Stimulated activated naive B cell treated with anti-CD40 and anti-IgM and Interleukin-4, amounts not matched to agents 10 μg/mL and 1 μg/mL and 100 μg/mL, for 72 hours (primary cell): ENCODE data around the gene PM20D1.
"Not testable (repeated sequence)": the region's sequence is repeated elsewhere in the genome, so short reads cannot be mapped to it uniquely, and the experiment has no call there.

Experiments
- ATAC-seq, 2 donors: fragments of 150-1000 bp; cut with Tn5 transposase; replicated peaks; 2 replicates each; pipeline ENCODE4 v1.10.0; 2021; ENCODE audit warnings: moderate library complexity in 1 of 2
- DNase-seq: peaks from one replicate; pipeline ENCODE4 v3.0.0; 2021
- H3K27ac Mint-ChIP-seq: one replicate; pipeline ENCODE4 v1.8.0; 2022; ENCODE audit warnings: mild to moderate bottlenecking, mixed read lengths
- H3K27me3 Mint-ChIP-seq, 2 donors: one replicate each; pipeline ENCODE4 v1.8.0; 2022; ENCODE audit warnings: mixed read lengths in 2 of 2
- H3K36me3 Mint-ChIP-seq, 2 donors: one replicate each; pipeline ENCODE4 v1.8.0; 2022; ENCODE audit warnings: mixed read lengths in 2 of 2, mild to moderate bottlenecking in 1 of 2
- H3K4me1 Mint-ChIP-seq, 2 donors: one replicate each; pipeline ENCODE4 v1.8.0; 2022; ENCODE audit warnings: mixed read lengths in 2 of 2, mild to moderate bottlenecking in 1 of 2
- H3K4me3 Mint-ChIP-seq, 2 donors: one replicate each; pipeline ENCODE4 v1.8.0; 2022; ENCODE audit warnings: mild to moderate bottlenecking in 2 of 2, mixed read lengths in 2 of 2, moderate library complexity in 1 of 2
- H3K9me3 Mint-ChIP-seq, 2 donors: one replicate each; pipeline ENCODE4 v1.8.0; 2022; ENCODE audit warnings: mixed read lengths in 2 of 2, mild to moderate bottlenecking in 1 of 2

The PM20D1 gene

DNA sequence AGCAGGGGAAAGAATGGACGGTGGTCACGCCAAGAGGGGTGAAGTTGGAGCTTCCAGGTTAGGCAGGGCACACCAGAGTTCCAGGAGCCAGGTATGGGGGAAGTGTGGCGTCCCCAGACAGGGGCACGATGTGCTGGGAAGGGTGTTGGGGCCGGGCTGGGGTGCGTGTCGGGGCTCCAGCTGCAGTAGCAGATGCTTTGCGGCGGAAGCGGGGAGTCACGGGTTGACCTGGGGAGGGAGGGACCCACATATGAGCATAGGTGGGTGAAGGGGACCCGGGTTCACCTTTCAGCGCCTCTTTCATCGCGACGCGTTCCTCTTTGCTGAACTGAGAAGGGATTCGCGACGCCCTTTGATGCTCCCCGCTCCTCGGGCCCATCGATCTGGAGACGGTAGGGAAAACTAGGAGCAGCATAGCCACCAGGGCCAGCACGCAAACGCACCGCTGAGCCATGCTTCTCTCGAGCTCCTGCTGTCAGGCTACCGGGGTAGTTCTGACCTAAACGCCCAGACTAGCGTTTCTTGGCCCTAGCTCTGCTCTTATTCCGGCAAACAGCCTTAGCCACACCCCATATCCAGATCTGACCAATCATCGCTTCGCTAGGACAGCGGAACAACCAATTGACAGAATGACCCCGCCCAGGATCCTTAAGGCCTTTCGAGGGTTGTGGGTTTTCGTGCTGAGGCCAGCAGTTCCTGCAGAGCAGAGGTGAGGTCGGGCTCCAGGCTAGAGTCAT is at the start of gene PM20D1:
PM20D1 (minus strand) TSS at position 514 of the 737 bp plus-strand sequence; CDS start at position 454, 60 bp downstream.
- Mint-ChIP-seq H3K27ac (peak within 1 kb of the TSS; percentile 86), H3K4me1 (peaks cover 7 to 10% of the 10 kb centered on the region in 2 donors), H3K36me3 (peaks cover 0 to 6% of the 10 kb centered on the region in 2 donors), H3K4me3 (peak within 1 kb of the TSS; percentile 83 to 88), H3K9me3 (peaks cover 2 to 4% of the 10 kb centered on the region in 2 donors), H3K27me3 (no peaks in the 10 kb centered on the region)
- peak; percentile 98 for ATAC-seq
- DNase-seq, result peak; percentile 74

- no peak for DNase-seq
- Mint-ChIP-seq H3K9me3 (peaks cover 7 to 21% of the 10 kb centered on the region in 2 donors), H3K27me3 (peaks cover 0 to 3% of the 10 kb centered on the region in 2 donors), H3K4me3 (no peak overlapping the region), H3K27ac (no peak overlapping the region), H3K36me3 (peaks cover 5 to 43% of the 10 kb centered on the region in 2 donors), H3K4me1 (no peaks in the 10 kb centered on the region)
- no peak for ATAC-seq
These were observed 46.4 kb upstream of the PM20D1 start for GRCh38 chr1:205896351-205896750.

GRCh38 chr1:205894119-205894518 is 44.2 kb upstream of the PM20D1 start:
- not testable (repeated sequence) for H3K27ac Mint-ChIP-seq, H3K27me3 Mint-ChIP-seq, H3K4me1 Mint-ChIP-seq, DNase-seq, ATAC-seq, H3K4me3 Mint-ChIP-seq
- peaks cover 7 to 53% of the 10 kb centered on the region in 2 donors for H3K36me3 Mint-ChIP-seq
- peaks cover 14 to 30% of the 10 kb centered on the region in 2 donors for H3K9me3 Mint-ChIP-seq

DNA sequence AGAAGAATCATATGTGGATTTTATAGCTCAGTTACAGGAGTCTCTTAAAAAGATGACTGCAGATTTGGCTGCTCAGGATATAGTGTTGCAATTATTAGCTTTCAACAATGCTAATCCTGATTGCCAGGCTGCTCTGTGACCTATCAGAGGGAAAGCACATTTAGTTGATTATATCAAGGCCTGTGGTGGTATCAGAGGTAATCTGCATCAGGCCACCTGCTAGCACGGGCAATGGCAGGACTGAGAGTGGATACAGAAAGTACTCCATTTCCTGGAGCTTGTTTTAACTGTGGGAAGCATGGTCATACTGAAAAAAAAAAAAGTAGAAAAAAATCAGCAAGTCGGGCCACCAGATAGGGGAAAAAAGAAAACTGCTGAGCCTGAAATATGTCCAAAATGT is 42.2 kb upstream of the PM20D1 start:
- ATAC-seq, DNase-seq, H3K4me3 Mint-ChIP-seq, H3K4me1 Mint-ChIP-seq, H3K27ac Mint-ChIP-seq, H3K27me3 Mint-ChIP-seq: not testable (repeated sequence)
- peaks cover 9 to 46% of the 10 kb centered on the region in 2 donors for H3K36me3 Mint-ChIP-seq
- peaks cover 15 to 28% of the 10 kb centered on the region in 2 donors for H3K9me3 Mint-ChIP-seq

- DNase-seq, H3K27ac Mint-ChIP-seq, H3K4me3 Mint-ChIP-seq, ATAC-seq, H3K27me3 Mint-ChIP-seq, H3K4me1 Mint-ChIP-seq: not testable (repeated sequence)
- peaks cover 14 to 22% of the 10 kb centered on the region in 2 donors for H3K9me3 Mint-ChIP-seq
- peaks cover 9 to 42% of the 10 kb centered on the region in 2 donors for H3K36me3 Mint-ChIP-seq
These were observed 41.5 kb upstream of the PM20D1 start for GRCh38 chr1:205891481-205891880.

DNA sequence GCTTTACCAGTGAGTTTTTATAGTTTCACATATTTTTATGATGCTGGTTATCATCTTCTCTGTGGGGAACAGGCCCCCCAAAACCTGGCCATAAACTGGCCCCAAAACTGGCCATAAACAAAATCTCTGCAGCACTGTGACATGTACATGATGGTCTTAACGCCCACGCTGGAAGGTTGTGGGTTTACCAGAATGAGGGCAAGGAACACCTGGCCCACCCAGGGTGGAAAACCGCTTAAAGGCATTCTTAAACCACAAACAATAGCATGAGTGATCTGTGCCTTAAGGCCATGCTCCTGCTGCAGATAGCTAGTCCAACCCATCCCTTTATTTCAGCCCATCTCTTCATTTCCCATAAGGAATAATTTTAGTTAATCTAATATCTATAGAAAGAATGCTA is 40.7 kb upstream of the PM20D1 start:
- ATAC-seq, result not testable (repeated sequence)

DNA sequence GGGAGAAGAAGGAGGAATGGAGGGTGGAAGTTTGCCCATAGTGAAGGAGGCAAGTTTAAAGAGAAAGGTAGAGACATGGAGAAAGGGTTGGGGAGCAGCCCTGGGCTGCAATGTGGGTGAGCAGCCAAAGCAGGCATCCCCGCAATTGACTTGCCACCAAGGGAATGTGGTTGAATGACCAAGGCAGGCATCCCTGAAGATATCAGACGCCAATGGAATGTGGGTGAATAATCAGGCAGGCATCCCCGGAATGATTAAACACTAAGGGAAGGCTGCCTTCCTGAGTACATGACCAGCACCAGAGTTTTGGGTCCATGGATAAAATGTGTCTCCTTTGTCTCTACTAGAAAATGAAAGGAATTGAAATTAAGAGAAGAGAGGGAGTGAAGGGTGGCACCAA is 39.8 kb upstream of the PM20D1 start:
- not testable (repeated sequence) for H3K27me3 Mint-ChIP-seq, ATAC-seq, H3K27ac Mint-ChIP-seq, H3K4me3 Mint-ChIP-seq, H3K4me1 Mint-ChIP-seq, DNase-seq
- Mint-ChIP-seq H3K36me3 (peaks cover 4 to 25% of the 10 kb centered on the region in 2 donors), H3K9me3 (peaks cover 8 to 16% of the 10 kb centered on the region in 2 donors)

More for the DNA sequence above, 40.7 kb upstream of the PM20D1 start:
- not testable (repeated sequence) for H3K27me3 Mint-ChIP-seq, H3K4me3 Mint-ChIP-seq, DNase-seq, H3K4me1 Mint-ChIP-seq, H3K27ac Mint-ChIP-seq
- Mint-ChIP-seq H3K36me3 (peaks cover 4 to 33% of the 10 kb centered on the region in 2 donors), H3K9me3 (peaks cover 8 to 16% of the 10 kb centered on the region in 2 donors)

DNA sequence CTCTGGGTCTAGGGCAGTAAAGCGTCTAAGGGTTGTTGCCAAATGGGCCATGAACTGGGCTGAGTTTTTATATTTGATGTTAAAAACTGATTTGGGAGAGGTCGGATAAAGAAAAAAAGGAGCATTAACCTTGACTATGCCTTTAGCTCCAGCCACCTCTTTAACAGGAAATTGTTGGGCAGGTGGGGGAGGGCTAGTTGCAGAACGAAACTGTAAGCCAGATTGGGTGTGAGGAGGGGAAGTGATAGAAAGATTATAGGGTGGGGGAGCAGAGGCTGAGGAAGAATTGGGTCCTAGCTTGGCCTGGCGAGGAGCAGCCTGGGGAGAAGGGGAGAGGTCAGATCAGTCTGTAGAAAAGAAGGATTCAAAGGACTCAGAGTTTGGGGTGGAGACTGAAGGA is 39.1 kb upstream of the PM20D1 start:
- H3K4me3 Mint-ChIP-seq, DNase-seq, H3K27ac Mint-ChIP-seq, H3K27me3 Mint-ChIP-seq, H3K4me1 Mint-ChIP-seq, ATAC-seq: not testable (repeated sequence)
- H3K36me3 Mint-ChIP-seq, result peaks cover 4 to 18% of the 10 kb centered on the region in 2 donors
- peaks cover 8 to 15% of the 10 kb centered on the region in 2 donors for H3K9me3 Mint-ChIP-seq

GRCh38 chr1:205883792-205884191 is 33.9 kb upstream of the PM20D1 start:
- Mint-ChIP-seq H3K4me3 (no peak overlapping the region), H3K27ac (no peak overlapping the region), H3K9me3 (peaks cover 16 to 27% of the 10 kb centered on the region in 2 donors), H3K4me1 (peaks cover under 1% of the 10 kb centered on the region in 2 donors), H3K36me3 (peaks cover 2 to 27% of the 10 kb centered on the region in 2 donors), H3K27me3 (no peaks in the 10 kb centered on the region)
- no peak for ATAC-seq
- DNase-seq, result no peak

GRCh38 chr1:205880923-205881322 is 31.0 kb upstream of the PM20D1 start:
- no peak for DNase-seq
- peaks cover 19 to 34% of the 10 kb centered on the region in 2 donors for H3K9me3 Mint-ChIP-seq
- no peak for ATAC-seq
- H3K4me1 Mint-ChIP-seq, result no peaks in the 10 kb centered on the region
- no peaks in the 10 kb centered on the region for H3K27me3 Mint-ChIP-seq
- H3K27ac Mint-ChIP-seq, result no peak overlapping the region
- peaks cover 2 to 32% of the 10 kb centered on the region in 2 donors for H3K36me3 Mint-ChIP-seq
- no peak overlapping the region for H3K4me3 Mint-ChIP-seq

- H3K4me3 Mint-ChIP-seq, result no peak overlapping the region
- no peak for ATAC-seq
- H3K36me3 Mint-ChIP-seq, result peaks cover 2 to 32% of the 10 kb centered on the region in 2 donors
- H3K9me3 Mint-ChIP-seq, result peaks cover 19 to 34% of the 10 kb centered on the region in 2 donors
- no peaks in the 10 kb centered on the region for H3K27me3 Mint-ChIP-seq
- no peak overlapping the region for H3K27ac Mint-ChIP-seq
- H3K4me1 Mint-ChIP-seq, result no peaks in the 10 kb centered on the region
- no peak for DNase-seq
These were observed 30.0 kb upstream of the PM20D1 start for GRCh38 chr1:205879974-205880373.

DNA sequence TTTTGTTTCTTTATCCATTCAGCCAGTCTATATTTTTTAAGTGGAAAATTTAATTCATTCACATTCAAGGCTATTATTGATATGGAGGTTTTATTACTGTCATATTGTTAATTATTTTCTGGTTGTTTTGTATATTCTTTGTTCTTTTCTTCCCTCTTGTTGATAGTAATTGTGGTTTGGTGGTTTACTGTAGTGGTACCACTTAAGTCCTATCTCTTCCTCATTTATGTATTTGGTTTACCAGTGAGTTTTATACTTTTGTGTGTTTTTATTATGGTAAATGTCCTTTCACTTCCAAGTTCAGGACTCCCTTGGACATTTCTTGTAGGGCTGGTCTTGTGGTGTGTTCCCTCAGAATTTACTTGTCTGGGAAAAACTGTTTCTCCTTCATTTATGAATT is 28.1 kb upstream of the PM20D1 start:
- peaks cover 19 to 34% of the 10 kb centered on the region in 2 donors for H3K9me3 Mint-ChIP-seq
- no peak overlapping the region for H3K4me3 Mint-ChIP-seq
- H3K4me1 Mint-ChIP-seq, result no peaks in the 10 kb centered on the region
- peaks cover 2 to 32% of the 10 kb centered on the region in 2 donors for H3K36me3 Mint-ChIP-seq
- no peak for DNase-seq
- no peak for ATAC-seq
- H3K27ac Mint-ChIP-seq, result no peak overlapping the region
- no peaks in the 10 kb centered on the region for H3K27me3 Mint-ChIP-seq

GRCh38 chr1:205873148-205873547 is 23.2 kb upstream of the PM20D1 start:
- not testable (repeated sequence) for H3K27ac Mint-ChIP-seq, ATAC-seq, H3K27me3 Mint-ChIP-seq, H3K4me1 Mint-ChIP-seq, DNase-seq, H3K36me3 Mint-ChIP-seq, H3K9me3 Mint-ChIP-seq, H3K4me3 Mint-ChIP-seq

- Mint-ChIP-seq H3K4me1 (no peaks in the 10 kb centered on the region), H3K27me3 (no peaks in the 10 kb centered on the region), H3K27ac (no peak overlapping the region), H3K9me3 (no peaks in the 10 kb centered on the region), H3K36me3 (no peaks in the 10 kb centered on the region), H3K4me3 (no peak overlapping the region)
- DNase-seq, result no peak
- ATAC-seq, result no peak
These were observed 20.3 kb upstream of the PM20D1 start for GRCh38 chr1:205870236-205870635.

- H3K4me1 Mint-ChIP-seq, result peaks cover 12 to 23% of the 10 kb centered on the region in 2 donors
- no peaks in the 10 kb centered on the region for H3K27me3 Mint-ChIP-seq
- H3K4me3 Mint-ChIP-seq, result no peak overlapping the region
- no peak overlapping the region for H3K27ac Mint-ChIP-seq
- no peak for ATAC-seq
- H3K9me3 Mint-ChIP-seq, result peaks cover 0 to 5% of the 10 kb centered on the region in 2 donors
- DNase-seq, result no peak
- H3K36me3 Mint-ChIP-seq, result peaks cover 0 to 7% of the 10 kb centered on the region in 2 donors
These were observed 11.6 kb upstream of the PM20D1 start for GRCh38 chr1:205861540-205861939.
